AG10803 (cell line): Measurements from ENCODE around the gene NAA35.

Source experiments
- DNase-seq: peaks from one replicate; pipeline ENCODE4 v3.0.0; 2010; ENCODE audit warnings: low read depth
- H3K4me3 ChIP-seq: 2 replicates; pipeline ENCODE4 v1.5.1; 2011; ENCODE audit warnings: mild to moderate bottlenecking, low read length, control low read depth
- CTCF ChIP-seq: conservative IDR thresholded peaks from 2 replicates; pipeline ENCODE4 v1.5.1; 2011; ENCODE audit warnings: mild to moderate bottlenecking, low read length, control low read depth, inconsistent platforms

The NAA35 gene

GRCh38 chr9:86040861-86041155, 99.9 kb downstream of the NAA35 start:
- DNase-seq, result no peak
- TF ChIP-seq CTCF, result no peak
- no peak overlapping the region for H3K4me3 ChIP-seq

GRCh38 chr9:86041311-86041741, 100.4 kb downstream of the NAA35 start:
- peak; percentile 45 for DNase-seq
- no peak for TF ChIP-seq CTCF

GRCh38 chr9:86042199-86042978, 101.4 kb downstream of the NAA35 start:
- DNase-seq, result no peak
- H3K4me3 ChIP-seq, result no peak overlapping the region

More at GRCh38 chr9:86041311-86041741, 100.4 kb downstream of the NAA35 start:
- no peak overlapping the region for H3K4me3 ChIP-seq

GRCh38 chr9:86043586-86043985, 102.6 kb downstream of the NAA35 start:
- DNase-seq, result no peak
- no peak overlapping the region for H3K4me3 ChIP-seq
- TF ChIP-seq CTCF, result no peak

More at GRCh38 chr9:86042199-86042978, 101.4 kb downstream of the NAA35 start:
- no peak for TF ChIP-seq CTCF

- no peak overlapping the region for H3K4me3 ChIP-seq
- no peak for TF ChIP-seq CTCF
- no peak for DNase-seq
Observed at GRCh38 chr9:86043999-86044398, 103.1 kb downstream of the NAA35 start.

- no peak for DNase-seq
- no peak for TF ChIP-seq CTCF
- no peak overlapping the region for H3K4me3 ChIP-seq
Observed at GRCh38 chr9:86045654-86046053, 104.7 kb downstream of the NAA35 start.

- DNase-seq, result no peak
- TF ChIP-seq CTCF, result no peak
- no peak overlapping the region for H3K4me3 ChIP-seq
Observed at GRCh38 chr9:86046071-86046636, 105.2 kb downstream of the NAA35 start.
